GM21576 (cell line): Measurements from ENCODE around the gene MRPL52.
"Not testable (repeated sequence)": the region's sequence is repeated elsewhere in the genome, so short reads cannot be mapped to it uniquely, and the experiment has no call there.

Experiments used
- ATAC-seq: cut with Tn5 transposase; IDR thresholded peaks from one replicate; pipeline ENCODE4 v1.9.1; 2021; ENCODE audit warnings: mild to moderate bottlenecking, moderate library complexity; ENCODE audit not compliant: unreplicated experiment

Gene MRPL52

GRCh38 chr14:22808388-22809209 lies 21.1 kb upstream of the MRPL52 start:
- ATAC-seq: no peak

- no peak for ATAC-seq
Observed at GRCh38 chr14:22811722-22812121, 18.0 kb upstream of the MRPL52 start.

DNA sequence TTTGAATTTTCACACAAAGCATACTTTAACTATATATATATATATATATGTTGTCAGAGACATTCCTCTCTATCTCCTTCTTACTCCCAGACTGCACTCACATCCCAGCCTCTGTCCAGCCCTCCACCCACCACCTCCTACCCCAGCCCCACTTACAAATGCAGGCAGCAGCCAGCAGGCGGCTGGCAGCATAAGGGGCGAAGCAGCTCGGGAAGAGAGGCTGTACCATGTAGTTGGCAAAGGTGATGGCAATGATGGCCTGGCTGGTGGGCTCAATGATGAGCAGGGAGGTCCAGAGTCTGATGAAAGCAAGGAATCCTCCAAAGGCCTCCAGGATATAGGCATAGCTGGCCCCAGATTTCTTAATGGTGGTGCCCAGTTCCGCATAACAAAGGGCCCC lies 16.9 kb upstream of the MRPL52 start:
- no peak for ATAC-seq

- ATAC-seq: no peak
Observed at GRCh38 chr14:22813145-22813544, 16.5 kb upstream of the MRPL52 start.

DNA sequence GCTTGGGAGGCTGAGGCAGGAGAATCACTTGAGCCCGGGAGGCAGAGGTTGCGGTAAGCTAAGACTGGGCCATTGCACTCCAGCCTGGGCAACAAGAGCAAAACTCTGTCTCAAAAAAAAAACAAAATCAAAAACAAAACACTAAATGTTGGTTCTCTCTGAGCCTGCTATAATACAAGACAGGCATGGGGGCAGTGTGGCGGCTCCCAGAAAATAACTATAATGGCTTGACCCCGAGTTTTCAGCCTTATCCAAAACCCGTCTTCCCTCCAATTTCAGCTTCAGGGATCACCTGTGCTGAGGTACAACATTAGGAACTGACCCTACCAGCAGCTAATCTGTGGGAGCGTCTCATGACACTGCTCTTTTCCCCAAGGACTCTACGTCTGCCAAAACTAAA lies 15.3 kb upstream of the MRPL52 start:
- ATAC-seq: no peak

DNA sequence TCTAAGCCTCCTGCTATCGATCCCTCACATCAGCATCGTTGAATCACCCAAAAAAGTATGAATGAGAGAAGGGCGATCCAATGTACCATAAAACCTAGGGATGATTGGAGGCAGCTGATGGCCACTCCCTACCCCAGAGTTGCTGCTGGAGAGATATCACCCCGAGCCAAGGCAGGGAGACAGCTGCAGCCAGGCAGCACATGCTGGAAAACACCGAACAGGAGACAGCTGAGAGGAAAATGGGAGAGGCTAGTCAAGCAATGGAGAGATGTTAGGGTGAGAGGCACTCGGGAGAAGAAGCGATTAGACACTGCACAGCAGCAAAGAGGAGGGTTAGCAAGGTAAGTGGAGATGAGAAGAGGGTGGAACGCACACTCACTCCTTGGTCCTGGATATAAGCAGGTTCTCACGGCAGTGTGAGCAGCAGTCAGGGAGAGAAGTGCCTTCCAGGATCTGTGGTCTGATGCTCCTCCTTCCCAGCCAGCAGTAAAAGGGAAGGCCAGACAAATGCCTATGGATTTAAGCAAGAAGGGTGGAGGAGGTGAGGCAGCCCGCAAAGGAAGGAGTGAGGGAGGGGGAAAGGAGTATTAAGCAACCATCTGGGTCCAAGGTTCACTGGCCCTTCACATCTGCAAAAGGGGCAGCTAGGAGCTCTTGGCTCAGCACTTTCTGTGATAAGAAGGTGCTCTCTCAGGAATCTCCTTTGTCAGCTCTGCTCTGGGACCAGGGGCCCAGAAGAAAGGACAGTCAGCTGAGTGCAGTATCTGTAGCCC lies 14.6 kb upstream of the MRPL52 start, which contains the start of gene SLC7A7:
Gene SLC7A7 (minus strand): TSS at position 495 of the 773 bp plus-strand sequence. CDS start 2,037 bp downstream, outside the sequence.
- ATAC-seq: no peak

GRCh38 chr14:22819151-22819988 lies 10.3 kb upstream of the MRPL52 start:
- peak; percentile 37 for ATAC-seq

GRCh38 chr14:22820731-22821130 lies 9.0 kb upstream of the MRPL52 start:
- ATAC-seq: no peak

GRCh38 chr14:22821193-22822015 lies 8.3 kb upstream of the MRPL52 start:
- no peak for ATAC-seq

- no peak for ATAC-seq
Observed at GRCh38 chr14:22822016-22822570, 7.6 kb upstream of the MRPL52 start.

- peak; percentile 50 for ATAC-seq
Observed at GRCh38 chr14:22822571-22823098, 7.1 kb upstream of the MRPL52 start.

GRCh38 chr14:22824711-22825359 lies 4.9 kb upstream of the MRPL52 start:
- no peak for ATAC-seq

DNA sequence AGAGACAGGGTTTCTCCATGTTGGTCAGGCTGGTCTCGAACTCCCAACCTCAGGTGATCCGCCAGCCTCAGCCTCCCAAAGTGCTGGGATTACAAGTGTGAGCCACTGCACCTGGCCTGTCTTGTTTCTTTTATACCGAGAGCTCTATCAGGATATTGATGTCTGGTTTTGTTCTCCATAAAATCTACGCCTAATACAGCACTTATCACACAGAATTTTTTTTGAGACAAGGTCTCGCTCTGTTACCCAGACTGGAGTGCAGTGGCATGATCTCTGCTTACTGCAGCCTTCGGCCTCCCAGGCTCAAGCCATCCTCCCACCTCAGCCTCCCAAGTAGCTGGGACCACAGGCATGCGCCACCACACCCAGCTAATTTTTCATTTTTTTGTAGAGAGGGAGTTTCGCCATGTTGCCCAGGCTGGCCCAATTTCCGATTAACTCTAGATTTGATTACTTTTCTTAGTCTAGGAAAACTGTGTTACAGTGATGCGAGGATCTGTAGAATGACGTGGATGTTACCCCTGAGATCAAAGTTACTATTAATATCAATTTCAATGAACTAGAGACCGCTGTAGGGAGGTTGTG lies 519 bp upstream of the MRPL52 start:
- not testable (repeated sequence) for ATAC-seq

GRCh38 chr14:22830443-22831010 lies 840 bp downstream of the MRPL52 start:
- ATAC-seq: no peak

GRCh38 chr14:22835505-22835904 lies 5.8 kb downstream of the MRPL52 start:
- ATAC-seq: no peak

GRCh38 chr14:22836301-22837113 lies 6.8 kb downstream of the MRPL52 start, which contains the start of gene MMP14:
Gene MMP14 (plus strand): TSS chr14:22836585. CDS start chr14:22836818, 233 bp downstream.
- ATAC-seq: no peak

- no peak for ATAC-seq
Observed at GRCh38 chr14:22837114-22837749, 7.5 kb downstream of the MRPL52 start.
